HepG2 (cell line): ENCODE results near the gene SRSF7. TPM values are rescaled to one million over a fixed set of nuclear protein-coding genes. Genes with fewer than 3 reads are reported as not detected.
A peak's percentile ranks its signal among the peaks of the same experiment; 100 is the strongest.

ENCODE experiments used
- CHD2 ChIP-seq: IDR thresholded peaks from 2 replicates; pipeline ENCODE4 v1.6.1; 2011; ENCODE audit warnings: low read depth, low read length, improper control_type of control experiment
- CTCF ChIP-seq: sonication (generic); formaldehyde crosslinking; IDR thresholded peaks from 2 replicates; pipeline ENCODE4 v1.5.0; 2020; ENCODE audit warnings: mild to moderate bottlenecking, missing genetic modification reagents, moderate library complexity
- FOXJ3 ChIP-seq: sonication (generic); formaldehyde crosslinking; IDR thresholded peaks from 2 replicates; pipeline ENCODE4 v1.4.0; 2020; ENCODE audit warnings: missing genetic modification reagents, mild to moderate bottlenecking, borderline replicate concordance
- GLI4 ChIP-seq: sonication (generic); formaldehyde crosslinking; IDR thresholded peaks from 2 replicates; pipeline ENCODE4 v1.5.1; 2020; ENCODE audit warnings: missing genetic modification reagents, mild to moderate bottlenecking, moderate library complexity, borderline replicate concordance
- GPN1 ChIP-seq: sonication (generic); formaldehyde crosslinking; IDR thresholded peaks from 2 replicates; pipeline ENCODE4 v1.5.1; 2020; ENCODE audit warnings: missing genetic modification reagents, borderline replicate concordance
- IRF1 ChIP-seq: sonication (generic); formaldehyde crosslinking; IDR thresholded peaks from 2 replicates; pipeline ENCODE4 v1.4.0; 2020; ENCODE audit warnings: low read depth, mild to moderate bottlenecking, missing genetic modification reagents
- KAT7 ChIP-seq: IDR thresholded peaks from 2 replicates; pipeline ENCODE4 v1.6.1; 2018; ENCODE audit warnings: borderline replicate concordance, missing compliant biosample characterization
- MAF1 ChIP-seq: sonication (generic); formaldehyde crosslinking; IDR thresholded peaks from 2 replicates; pipeline ENCODE4 v1.5.0; 2020; ENCODE audit warnings: missing genetic modification reagents, borderline replicate concordance
- MAFF ChIP-seq: IDR thresholded peaks from 2 replicates; pipeline ENCODE4 v1.6.1; 2011; ENCODE audit warnings: low read depth, low read length, improper control_type of control experiment
- MAFK ChIP-seq, 2 experiments: IDR thresholded peaks in 1 of 2; conservative IDR thresholded peaks in 1 of 2; 2 replicates each; pipeline ENCODE4 v1.6.1; 2011; ENCODE audit warnings: improper control_type of control experiment in 2 of 2, low read length in 2 of 2
- MAZ ChIP-seq, 2 experiments: sonication (generic) in 1 of 2; formaldehyde crosslinking in 1 of 2; IDR thresholded peaks; 2 replicates each; pipeline versions ENCODE4 v1.5.0 to v1.6.1; 2012 to 2020; ENCODE audit warnings: low read depth in 2 of 2, mild to moderate bottlenecking in 2 of 2, borderline replicate concordance in 1 of 2, improper control_type of control experiment in 1 of 2, low read length in 1 of 2, missing genetic modification reagents in 1 of 2, moderate library complexity in 1 of 2
- SALL1 ChIP-seq: sonication (generic); formaldehyde crosslinking; IDR thresholded peaks from 2 replicates; pipeline ENCODE4 v1.8.0; 2022; ENCODE audit warnings: mild to moderate bottlenecking, missing genetic modification reagents
- SIN3B ChIP-seq: fragments of 150-350 bp; IDR thresholded peaks from 2 replicates; pipeline ENCODE4 v1.6.1; 2014; ENCODE audit warnings: low read length
- SMC3 ChIP-seq: IDR thresholded peaks from 2 replicates; pipeline ENCODE4 v1.6.1; 2011; ENCODE audit warnings: low read length, improper control_type of control experiment
- SNAI1 ChIP-seq: sonication (generic); formaldehyde crosslinking; IDR thresholded peaks from 2 replicates; pipeline ENCODE4 v1.5.0; 2020; ENCODE audit warnings: mild to moderate bottlenecking, missing genetic modification reagents, borderline replicate concordance
- STAT6 ChIP-seq: sonication (generic); formaldehyde crosslinking; IDR thresholded peaks from 2 replicates; pipeline ENCODE4 v1.4.0; 2020; ENCODE audit warnings: missing genetic modification reagents, mild to moderate bottlenecking, borderline replicate concordance
- TFAP4 ChIP-seq: sonication (generic); IDR thresholded peaks from 2 replicates; pipeline ENCODE4 v1.6.1; 2016; ENCODE audit warnings: low read depth, borderline replicate concordance
- ZBTB42 ChIP-seq: sonication (generic); formaldehyde crosslinking; IDR thresholded peaks from 2 replicates; pipeline ENCODE4 v1.5.0; 2020; ENCODE audit warnings: mild to moderate bottlenecking, missing genetic modification reagents
- ZBTB7B ChIP-seq: sonication (generic); formaldehyde crosslinking; IDR thresholded peaks from 2 replicates; pipeline ENCODE4 v1.4.0; 2020; ENCODE audit warnings: missing genetic modification reagents
- ZC3H13 ChIP-seq: sonication (generic); formaldehyde crosslinking; IDR thresholded peaks from 2 replicates; pipeline ENCODE4 v1.8.1; 2023; ENCODE audit warnings: mild to moderate bottlenecking, missing genetic modification reagents, moderate library complexity
- ZNF33A ChIP-seq: sonication (generic); formaldehyde crosslinking; IDR thresholded peaks from 2 replicates; pipeline ENCODE4 v1.5.1; 2020; ENCODE audit warnings: missing genetic modification reagents, mild to moderate bottlenecking, moderate library complexity, borderline replicate concordance
- ZNF432 ChIP-seq: sonication (generic); formaldehyde crosslinking; IDR thresholded peaks from 2 replicates; pipeline ENCODE4 v1.5.0; 2020; ENCODE audit warnings: missing genetic modification reagents, mild to moderate bottlenecking, borderline replicate concordance
- ZNF580 ChIP-seq: IDR thresholded peaks from 2 replicates; pipeline ENCODE4 v1.6.1; 2016; ENCODE audit warnings: low read depth, borderline replicate concordance
- ZNF761 ChIP-seq: sonication (generic); formaldehyde crosslinking; conservative IDR thresholded peaks from 2 replicates; pipeline ENCODE4 v1.4.0; 2020; ENCODE audit warnings: mild to moderate bottlenecking, missing genetic modification reagents
- polyA plus RNA-seq, 8 experiments: library from polyadenylated mRNA; depleted of rRNA in 3 of 8; stranded (reverse) in 7 of 8; unstranded in 1 of 8; fragments of >200 nt; fragmentation: Illumina TruSeq in 4 of 8; extraction: Trizol in 4 of 8; gene quantifications; 2 replicates each; pipeline versions ENCODE4 v1.2.1 to v1.2.3, GENCODE V29; 2011 to 2016; ENCODE audit warnings: low read depth in 4 of 8, missing spikeins in 1 of 8, mixed read lengths in 1 of 8; ENCODE audit not compliant: insufficient read depth in 1 of 8
- total RNA-seq, 5 experiments: library from RNA; depleted of rRNA; stranded (reverse); fragments of >200 nt; fragmentation: Illumina TruSeq; extraction: Trizol; gene quantifications; 2 replicates each; pipeline ENCODE4 v1.2.3, GENCODE V29; 2016; ENCODE audit warnings: low read depth in 1 of 5

The SRSF7 gene
- total and polyA plus RNA-seq, 2 of the 13 experiments (the other 11 are each of a cell fraction or from before 2014, with no cell fraction given) = 172 to 275 TPM

GRCh38 chr2:38742797-38743559, 8.2 kb downstream of the SRSF7 start (continued):
- no peak for TF ChIP-seq GPN1 (CRISPR knock-in tag)
- no peak for TF ChIP-seq MAZ (IDR thresholded peaks at IDR 0.05; ENCODE audit: borderline replicate concordance, low read depth, low read length)
- no peak for TF ChIP-seq MAZ (CRISPR knock-in tag; IDR thresholded peaks at IDR 0.05; ENCODE audit: low read depth)
- no peak for TF ChIP-seq ZBTB7B (CRISPR knock-in tag)
- TF ChIP-seq IRF1 (CRISPR knock-in tag) = no peak
- no peak for TF ChIP-seq SMC3
- no peak for TF ChIP-seq ZBTB42 (CRISPR knock-in tag)
- no peak for TF ChIP-seq TFAP4
- TF ChIP-seq ZNF33A (CRISPR knock-in tag) = no peak
- no peak for TF ChIP-seq ZC3H13 (CRISPR knock-in tag)
- no peak for TF ChIP-seq KAT7 (CRISPR knock-in tag)
- TF ChIP-seq CTCF = no peak
- no peak for TF ChIP-seq ZNF580
- TF ChIP-seq SNAI1 (CRISPR knock-in tag) = no peak
- TF ChIP-seq MAFF = peak; percentile 74
- no peak for TF ChIP-seq SALL1 (CRISPR knock-in tag)
- no peak for TF ChIP-seq SIN3B
- no peak for TF ChIP-seq FOXJ3 (CRISPR knock-in tag)
- no peak for TF ChIP-seq ZNF432 (CRISPR knock-in tag)
- no peak for TF ChIP-seq ZNF761 (CRISPR knock-in tag)
- no peak for TF ChIP-seq CHD2
- TF ChIP-seq MAFK (conservative IDR thresholded peaks at IDR 0.05 in 1 of 2, IDR thresholded peaks at IDR 0.05 in 1 of 2; ENCODE audit: low read length in 2 of 2) = peak; percentile 78 to 84
- no peak for TF ChIP-seq GLI4
- no peak for TF ChIP-seq STAT6
- no peak for TF ChIP-seq MAF1
